SKM-1 treated with dmso at 0.1 percent for 144 hours (cell line): ENCODE measurements around the gene IRF2.
A peak's percentile ranks its signal among the peaks of the same experiment; 100 is the strongest.
"Not testable (repeated sequence)": the region's sequence is repeated elsewhere in the genome, so short reads cannot be mapped to it uniquely, and the experiment has no call there.

Experiments
- DNase-seq: peaks from one replicate; lab custom pipeline; 2025; ENCODE audit not compliant: unreplicated experiment; lab: John Stamatoyannopoulos, UW

Gene IRF2

DNA sequence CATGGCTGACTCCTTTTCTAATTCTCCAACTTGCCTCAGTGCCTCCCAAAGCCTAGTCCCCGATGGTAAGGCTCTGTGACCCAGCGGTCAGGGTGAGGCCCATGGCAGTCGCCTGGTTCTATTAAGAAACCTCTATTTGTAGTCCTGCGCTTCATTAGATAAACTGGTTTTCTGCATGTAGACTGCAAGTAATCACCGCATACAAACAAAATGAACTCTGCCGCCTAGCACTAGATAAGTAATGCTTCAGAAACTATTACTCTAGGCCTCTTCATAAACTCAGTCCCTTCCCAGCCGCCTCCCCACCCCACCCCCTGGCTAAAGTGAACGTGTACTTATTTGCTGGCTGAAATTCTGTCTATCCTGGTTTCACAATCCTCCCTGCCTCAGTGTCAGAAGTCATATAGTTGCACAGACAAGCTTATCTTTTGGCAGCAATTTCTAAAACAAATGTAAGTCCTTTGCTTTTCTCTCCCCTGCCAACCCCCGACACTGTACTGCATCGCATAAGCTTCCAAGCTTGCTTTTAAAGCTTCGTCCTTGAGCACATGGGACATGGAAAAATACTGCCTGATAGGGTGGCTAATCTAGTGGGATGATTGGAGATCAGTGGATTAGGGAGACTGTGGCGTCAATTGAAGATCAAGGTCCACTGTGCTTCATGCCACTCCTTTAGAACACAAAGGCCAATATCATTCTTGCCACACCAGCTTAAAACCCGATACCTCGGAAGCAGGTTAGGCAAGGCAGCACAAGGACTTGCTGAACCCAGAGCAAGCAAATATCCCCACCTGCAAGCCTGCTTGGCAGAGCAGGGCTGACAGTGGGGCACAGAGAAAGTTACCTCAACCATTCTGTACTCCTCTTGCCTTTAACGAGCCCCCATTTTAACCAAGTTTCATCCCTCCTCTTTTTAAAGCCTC, 125.8 kb downstream of the IRF2 start:
- DNase-seq = peak; percentile 14

GRCh38 chr4:184347251-184348239, 126.8 kb downstream of the IRF2 start:
- peak; percentile 95 for DNase-seq

DNA sequence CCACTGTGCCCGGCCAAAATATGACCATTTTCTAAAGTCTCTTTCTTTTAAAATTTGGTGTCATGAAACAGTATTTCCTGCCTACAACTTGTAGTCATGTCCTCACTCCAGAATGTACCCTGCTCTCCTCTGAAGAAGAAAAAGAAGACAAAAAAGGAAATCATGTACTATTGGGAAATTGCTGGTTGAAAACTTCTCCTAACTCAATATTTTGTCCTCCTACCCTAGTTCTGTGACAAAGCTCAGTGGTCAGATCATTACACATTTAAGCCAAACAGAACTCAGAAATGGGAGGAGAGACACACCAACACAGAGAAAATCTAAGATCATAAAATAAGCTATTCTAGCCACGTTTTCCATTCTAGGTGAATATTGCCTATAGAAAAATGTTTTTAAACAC, 127.7 kb downstream of the IRF2 start:
- peak; percentile 48 for DNase-seq

- not testable (repeated sequence) for DNase-seq
Observed at GRCh38 chr4:184346273-184346672, 128.1 kb downstream of the IRF2 start.

- DNase-seq = peak; percentile 57
Observed at GRCh38 chr4:184345573-184345922, 128.8 kb downstream of the IRF2 start.

- no peak for DNase-seq
Observed at GRCh38 chr4:184344899-184345572, 129.3 kb downstream of the IRF2 start.

GRCh38 chr4:184344435-184344834, 129.9 kb downstream of the IRF2 start:
- no peak for DNase-seq

DNA sequence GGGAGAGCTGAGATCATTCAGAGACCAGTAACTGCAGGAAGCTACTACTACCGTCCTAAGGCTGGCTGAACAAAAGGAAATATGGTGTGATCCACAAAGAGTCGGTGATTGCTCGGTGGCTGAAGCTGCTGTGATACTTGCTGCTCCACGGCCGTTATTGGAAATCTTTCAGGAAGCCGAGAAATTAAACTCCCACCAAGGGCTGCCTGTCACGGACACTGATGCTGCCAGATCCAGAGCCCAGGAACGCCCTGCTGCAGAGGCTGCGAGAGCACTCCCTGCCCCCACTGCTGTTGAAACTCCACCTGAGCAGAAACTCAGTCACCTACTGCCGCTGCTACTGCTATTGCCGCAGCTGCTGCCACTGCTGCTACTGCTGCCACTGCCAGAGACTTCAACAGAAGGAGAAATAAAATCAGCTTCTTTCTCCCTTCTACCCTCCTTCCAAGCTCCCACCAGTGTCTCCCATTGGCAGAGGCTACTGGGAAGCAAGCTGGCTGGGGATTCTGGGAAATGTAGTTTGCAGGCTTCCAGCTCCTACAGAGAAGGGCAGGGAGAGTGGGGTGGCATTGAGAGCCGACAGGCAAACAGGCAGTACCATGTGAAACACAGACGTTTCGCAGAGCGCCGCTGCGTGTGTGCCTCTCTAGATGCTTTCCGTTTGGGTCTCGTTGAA, 130.7 kb downstream of the IRF2 start:
- DNase-seq = peak; percentile 14

DNA sequence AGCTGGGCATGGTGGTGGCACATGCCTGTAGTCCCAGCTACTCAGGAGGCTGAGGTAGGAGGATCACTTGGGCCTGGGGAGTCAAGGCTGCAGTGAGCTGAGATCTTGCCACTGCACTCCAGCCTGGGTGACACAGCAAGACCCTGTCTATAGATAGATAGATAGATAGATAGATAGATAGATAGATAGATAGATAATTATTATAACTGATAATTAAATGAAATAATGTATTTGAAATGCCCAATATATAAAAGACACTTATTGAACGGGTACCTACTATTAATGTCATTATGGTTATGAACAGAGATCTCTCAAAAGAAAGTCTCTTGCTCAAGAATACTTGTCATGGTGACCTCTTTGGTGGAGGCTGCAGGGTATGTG, 131.5 kb downstream of the IRF2 start:
- not testable (repeated sequence) for DNase-seq

- no peak for DNase-seq
Observed at GRCh38 chr4:184342167-184342856, 132.0 kb downstream of the IRF2 start.

DNA sequence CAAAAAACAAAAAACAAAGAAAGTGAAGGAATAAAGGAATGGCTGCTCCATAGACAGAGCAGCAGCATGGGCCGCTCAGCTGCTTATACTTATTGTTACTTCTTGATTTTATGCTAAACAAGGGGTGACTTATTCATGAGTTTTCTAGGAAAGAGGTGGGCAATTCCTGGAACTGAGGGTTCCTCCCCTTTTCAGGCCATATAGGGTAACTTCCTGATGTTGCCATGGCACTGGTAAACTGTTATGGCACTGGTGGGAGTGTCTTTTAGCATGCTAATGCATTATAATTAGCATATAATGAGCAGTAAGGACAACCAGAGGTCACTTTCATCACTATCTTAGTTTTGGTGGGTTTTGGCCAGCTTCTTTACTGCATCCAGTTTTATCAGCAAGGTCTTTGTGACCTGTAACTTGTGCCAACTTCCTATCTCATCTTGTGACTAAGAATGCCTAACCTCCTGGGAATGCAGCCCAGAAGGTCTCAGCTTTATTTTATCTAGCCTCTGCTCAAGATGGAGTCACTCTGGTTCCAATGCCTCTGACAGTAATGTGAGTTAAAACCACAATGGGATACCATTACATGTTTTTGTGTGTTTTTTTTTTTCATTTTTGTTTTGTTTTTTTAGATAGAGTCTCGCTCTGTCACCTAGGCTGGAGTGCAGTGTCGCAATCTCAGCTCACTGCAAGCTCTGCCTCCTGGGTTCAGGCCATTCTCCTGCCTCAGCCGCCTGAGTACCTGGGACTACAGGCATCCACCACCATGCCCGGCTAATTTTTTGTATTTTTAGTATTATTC, 134.8 kb downstream of the IRF2 start:
- DNase-seq = not testable (repeated sequence)

GRCh38 chr4:184337907-184338306, 136.4 kb downstream of the IRF2 start:
- DNase-seq = no peak
